UCSD-AML1 (cell line): ENCODE measurements around the gene MRTO4.
"Not testable (repeated sequence)": the region's sequence is repeated elsewhere in the genome, so short reads cannot be mapped to it uniquely, and the experiment has no call there.

ENCODE experiments used
- DNase-seq: peaks from one replicate; lab custom pipeline; 2025; ENCODE audit not compliant: unreplicated experiment; lab: John Stamatoyannopoulos, UW

The MRTO4 gene

DNA sequence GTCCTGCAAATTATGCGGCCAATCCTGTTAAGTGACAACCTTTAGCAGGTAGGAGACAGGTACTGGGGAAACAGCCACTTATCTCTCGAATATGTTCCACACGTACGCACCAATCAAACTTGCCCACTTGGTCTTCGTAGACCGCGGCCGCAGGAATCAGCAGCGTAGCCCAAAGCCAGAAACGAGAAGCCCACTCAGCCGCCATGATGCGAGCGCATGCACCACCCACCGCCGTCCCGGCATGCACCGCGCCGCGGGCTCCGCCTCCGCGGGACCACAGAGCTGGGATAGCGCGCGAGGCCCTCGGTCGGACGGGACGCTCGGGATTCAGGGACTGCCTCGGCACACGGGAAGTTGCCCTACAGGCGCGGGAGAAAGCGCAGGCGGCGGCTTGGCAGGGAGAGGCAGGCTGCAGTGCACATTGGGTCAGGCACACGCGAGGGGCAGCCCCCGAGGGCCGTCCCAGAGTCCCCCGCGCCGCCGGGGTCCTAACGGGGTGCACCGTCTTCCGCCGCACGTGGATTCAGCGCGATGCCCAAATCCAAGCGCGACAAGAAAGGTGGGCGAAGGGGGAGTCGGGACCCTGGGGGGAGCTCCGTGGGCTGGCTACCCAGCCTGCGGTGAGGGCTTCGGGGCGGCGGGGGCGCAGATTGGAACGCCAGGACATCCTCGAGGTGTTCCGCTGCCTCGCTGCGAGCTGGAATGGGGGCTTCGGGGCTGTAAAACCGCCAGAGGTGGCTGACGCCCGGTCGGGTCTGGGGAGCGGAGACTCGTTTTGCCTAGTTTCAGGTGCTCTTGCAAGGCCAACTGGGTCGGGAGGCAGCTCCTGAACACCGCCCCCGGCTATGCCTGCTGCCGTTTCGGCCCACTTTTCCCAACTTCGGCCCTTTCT lies at the start of gene MRTO4, which contains the start of gene EMC1:
Gene MRTO4 (plus strand): TSS at position 501 of the 892 bp plus-strand sequence. CDS start 31 bp downstream, at position 532.
Gene EMC1 (minus strand): TSS at position 220 of the 892 bp plus-strand sequence. CDS start 15 bp downstream, at position 205.
- peak; percentile 89 for DNase-seq

DNA sequence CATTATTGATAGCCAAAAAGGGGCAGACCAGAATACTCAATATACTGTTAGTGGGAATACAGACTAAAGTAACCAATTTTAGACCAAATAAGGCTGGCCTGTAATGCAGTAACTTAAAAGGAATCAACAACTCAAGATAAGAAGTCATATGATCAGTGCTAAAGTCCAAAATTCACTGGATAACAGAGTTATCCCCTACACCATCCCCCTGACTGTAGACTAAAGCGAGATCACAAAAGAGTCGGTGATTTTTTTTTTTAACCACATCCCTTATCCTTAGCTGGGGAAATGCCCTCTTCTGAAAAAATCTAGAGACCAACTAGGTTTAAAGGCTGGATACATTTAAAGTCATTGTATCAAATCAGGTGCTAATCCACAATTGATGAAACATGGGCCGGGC lies 49.2 kb upstream of the MRTO4 start:
- DNase-seq: no peak

DNA sequence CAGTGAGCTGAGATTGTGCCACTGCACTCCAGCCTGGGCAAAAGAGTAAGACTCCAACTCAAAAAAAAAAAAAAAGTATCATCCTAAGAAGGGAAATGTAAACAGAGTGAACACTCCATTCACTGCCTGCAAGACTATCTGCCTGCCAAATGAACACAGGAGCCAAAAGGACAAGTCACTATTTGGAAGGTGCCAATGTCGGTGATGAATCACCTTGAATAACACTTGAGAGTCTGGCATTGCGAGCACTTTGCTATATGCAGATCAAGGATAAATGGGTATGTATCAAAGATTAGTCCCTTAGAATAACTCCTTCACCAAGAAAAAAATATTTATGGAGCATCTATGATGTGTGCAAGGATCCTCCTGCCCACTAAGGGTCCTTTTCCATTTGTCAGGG lies 48.2 kb upstream of the MRTO4 start:
- no peak for DNase-seq

DNA sequence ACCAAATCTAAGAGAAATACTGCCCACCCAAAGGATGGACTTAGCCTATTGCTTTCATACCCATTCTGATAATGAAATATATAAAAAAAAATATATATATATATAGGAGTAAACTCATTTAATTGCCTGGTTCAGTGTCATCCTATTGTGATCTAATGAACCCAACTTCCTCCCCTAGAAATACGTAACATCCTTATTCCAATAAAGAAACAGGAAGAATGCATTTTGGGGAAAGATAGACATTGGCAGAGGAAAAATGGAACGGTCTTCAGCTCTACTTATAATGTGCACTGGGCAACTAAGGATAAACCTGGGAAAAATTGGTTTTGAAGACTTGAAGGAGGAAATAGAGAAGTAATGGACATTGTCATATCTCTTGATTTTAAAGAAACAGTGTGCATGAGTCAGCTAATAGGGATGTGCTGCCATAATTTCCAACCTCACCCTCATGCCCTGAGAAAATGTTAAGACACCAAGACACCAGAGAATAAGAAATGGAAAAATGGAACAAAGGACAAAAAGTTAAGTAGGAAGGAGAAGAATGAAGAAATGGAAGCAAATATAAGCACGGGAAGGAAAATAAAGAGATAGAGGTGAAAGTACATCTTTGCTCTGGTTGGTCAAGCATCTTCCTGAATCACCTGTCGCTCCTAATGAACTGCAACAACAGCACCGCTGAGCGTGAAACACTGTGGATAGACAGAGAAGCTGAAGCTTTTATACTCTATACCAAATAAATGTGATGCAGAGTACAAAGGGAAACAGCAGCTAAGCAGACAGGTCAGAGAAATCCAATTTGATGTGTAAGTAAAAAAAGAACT lies 46.9 kb upstream of the MRTO4 start:
- no peak for DNase-seq

DNA sequence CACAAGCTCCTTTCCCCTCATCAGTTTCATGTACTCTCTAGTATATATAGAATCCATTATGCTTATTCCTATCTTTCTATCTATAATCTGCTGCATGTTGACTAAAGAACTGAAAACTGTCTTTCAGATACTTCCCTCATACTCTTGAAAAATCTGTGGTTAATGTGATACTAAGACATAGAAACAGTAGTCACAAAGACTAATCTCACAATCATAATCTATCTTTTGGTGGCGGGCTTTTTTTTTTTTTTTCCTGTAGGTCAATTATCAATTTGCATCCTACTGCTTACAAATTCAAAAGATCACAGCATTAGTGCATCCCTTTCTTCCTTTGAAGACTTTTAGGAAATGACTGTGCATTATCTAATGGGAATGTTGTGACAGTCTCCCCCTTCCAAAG lies 46.2 kb upstream of the MRTO4 start:
- DNase-seq: no peak

DNA sequence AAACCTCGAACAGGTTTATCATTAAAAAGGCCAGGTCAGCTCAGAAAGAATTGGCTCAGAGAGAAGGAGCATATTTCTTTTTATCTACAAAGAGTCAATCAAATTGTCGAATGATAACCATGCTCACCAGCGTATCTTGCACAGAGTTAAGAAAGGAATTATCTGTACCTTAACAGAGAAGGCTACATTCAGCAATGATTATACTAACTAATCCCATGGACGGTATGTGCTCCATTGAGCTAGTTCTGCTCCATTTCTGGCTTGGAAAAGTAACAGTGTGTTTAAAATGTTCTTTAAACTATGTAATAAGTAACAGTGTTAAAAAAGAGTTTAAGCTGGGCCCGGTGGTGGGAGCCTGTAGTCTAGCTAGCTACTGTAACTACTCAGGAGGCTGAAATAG lies 45.8 kb upstream of the MRTO4 start:
- DNase-seq: no peak

DNA sequence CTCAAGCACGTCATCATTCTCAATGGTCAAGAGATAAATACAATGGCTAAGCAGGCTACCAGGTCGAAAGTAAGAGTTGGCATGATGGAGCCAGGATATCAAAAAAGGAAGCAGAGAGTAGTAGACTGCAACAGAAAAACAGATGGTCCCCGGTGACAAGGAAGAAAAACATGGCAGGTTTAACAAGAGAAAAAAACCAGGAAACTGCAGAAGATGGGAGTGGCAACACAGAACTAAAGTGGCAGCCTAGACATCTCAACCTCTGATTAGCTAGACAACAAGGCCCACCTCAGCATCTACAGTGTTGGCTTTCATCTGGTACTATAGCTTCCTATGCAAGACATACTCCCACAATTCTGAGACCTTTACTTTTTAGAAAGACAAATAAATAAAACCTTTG lies 44.7 kb upstream of the MRTO4 start:
- DNase-seq: no peak

DNA sequence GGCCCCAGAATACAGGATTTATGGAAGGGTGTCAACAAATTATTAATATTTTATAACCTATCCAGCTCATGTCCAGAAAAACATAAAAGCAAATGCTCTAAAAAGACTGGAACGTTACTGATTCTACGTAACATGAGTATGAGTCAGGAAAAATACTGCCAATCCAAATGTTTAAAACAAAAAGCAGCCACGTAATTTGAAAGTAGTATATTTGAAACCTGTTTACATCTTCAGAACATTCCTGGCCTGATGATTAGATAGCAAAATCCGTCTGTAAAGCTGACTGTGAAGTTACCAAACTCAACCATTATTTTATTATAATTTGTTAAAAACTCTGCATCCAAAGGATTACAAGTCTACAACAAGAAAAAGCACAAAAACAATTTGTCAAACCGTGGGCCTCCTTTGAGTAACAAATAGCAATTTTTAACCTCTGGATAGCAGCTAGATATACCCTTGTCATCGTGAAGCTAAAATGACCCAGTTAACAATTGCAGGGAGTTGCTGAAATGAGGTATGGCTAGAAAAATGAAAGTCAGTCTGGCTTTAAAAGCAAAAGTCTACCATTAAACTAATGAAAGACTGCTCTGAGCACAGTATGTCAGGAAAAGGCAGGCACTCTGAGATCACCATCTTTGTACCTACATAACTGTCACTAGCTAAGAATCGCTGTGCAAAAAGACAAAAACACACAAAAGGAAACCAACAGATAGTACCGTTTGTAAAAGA lies 42.7 kb upstream of the MRTO4 start:
- DNase-seq: no peak

DNA sequence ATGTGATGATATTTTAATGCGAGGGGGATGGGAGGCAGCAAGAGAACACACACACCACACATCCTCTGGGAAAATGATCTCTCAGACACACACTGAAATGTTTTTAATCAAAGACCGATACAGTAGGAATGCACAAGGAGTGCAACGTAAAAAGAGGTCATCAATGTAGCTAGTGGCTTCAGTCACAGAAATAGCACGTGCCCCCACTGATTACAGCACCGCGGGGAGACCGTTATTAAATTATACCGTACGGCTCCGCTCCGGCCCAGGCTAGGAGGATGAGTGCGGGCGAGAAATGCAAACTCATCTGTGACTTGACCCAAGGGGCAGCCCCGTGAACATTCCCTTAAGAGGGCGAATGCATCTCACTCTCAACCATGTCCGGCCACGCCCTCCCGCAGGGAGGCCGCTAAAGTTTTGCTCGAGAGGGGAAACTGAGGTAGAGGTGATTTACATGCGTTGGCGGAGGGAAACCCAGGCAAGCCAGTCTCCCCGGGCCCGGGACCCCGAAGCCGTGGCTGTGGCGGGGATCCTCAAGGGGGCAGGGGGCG lies 42.1 kb upstream of the MRTO4 start:
- peak; percentile 73 for DNase-seq

DNA sequence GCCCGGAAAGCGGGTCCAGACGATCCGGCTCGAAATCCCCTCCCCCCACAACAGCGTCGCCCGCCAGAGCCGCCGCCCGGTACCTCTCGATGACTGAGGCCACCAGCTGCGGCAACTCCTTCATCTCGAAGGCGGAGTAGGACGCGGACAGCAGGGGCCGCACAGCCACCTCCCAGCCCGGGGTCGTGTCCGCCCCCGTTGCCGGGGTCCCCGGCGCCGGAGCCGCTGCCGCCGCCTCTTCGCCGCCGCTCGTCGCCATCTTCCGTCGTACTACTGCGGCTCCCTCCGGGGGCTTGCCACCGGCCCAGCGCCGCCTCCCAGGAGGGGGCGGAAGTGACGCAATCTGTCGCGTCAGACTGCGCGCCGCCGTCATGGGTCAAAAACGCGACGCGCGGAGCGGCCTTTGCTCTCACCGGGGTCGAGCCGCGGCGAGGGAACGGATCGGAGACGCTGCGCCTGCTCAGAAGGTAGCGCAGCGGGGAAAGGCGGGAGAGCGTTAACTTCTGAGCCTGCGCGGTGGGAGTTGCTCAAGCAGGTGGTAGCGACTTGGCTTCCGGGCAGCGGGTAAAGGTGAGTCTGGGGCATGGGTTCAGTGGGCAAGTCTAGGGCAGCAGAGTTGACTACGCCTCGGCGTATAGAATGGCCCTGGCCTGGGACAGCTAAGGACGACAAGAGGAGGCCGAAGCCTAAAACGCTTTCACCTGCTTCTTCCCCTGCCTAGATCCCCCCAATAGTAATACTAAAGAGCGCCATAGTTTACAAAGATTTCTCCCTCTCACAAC lies 41.4 kb upstream of the MRTO4 start, which contains the start of gene UBR4:
Gene UBR4 (minus strand): TSS at position 277 of the 782 bp plus-strand sequence. CDS start 18 bp downstream, at position 259.
- peak; percentile 95 for DNase-seq

DNA sequence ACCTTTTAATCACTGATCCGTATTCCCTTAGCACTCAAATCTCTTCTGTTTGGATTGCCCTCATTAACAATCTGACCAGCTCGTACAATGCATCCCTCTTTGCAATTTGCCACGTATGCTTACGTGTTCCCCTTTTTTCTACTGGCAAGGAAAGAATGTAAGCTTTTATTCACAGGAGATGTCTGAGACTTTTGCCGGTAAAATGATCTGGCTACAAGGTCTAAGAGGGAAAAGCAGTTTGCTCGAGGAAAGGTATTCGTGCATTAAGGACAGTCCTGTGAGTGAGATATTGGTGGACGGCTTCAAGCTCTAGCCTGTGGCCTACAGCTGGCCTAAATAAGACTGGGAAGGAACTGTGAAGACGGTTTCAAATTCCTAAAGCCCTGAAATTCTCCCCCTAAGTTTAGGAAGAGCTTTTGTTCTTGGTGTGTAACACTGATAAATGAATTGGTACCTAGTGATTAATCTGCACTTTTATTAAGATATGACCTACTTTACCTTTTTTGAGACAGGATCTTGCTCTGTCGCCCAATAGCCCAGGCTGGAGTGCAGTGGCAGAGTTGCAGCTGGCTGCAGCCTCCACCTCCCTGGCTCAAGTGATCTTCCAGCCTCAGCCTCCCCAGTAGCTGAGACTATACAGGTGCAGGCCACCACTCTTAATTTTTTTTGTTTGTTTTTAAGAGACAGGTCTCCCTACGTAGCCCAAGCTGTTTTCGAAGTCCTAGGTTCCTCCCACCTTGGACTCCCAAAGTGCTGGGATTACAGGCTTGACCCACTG lies 40.6 kb upstream of the MRTO4 start:
- no peak for DNase-seq

DNA sequence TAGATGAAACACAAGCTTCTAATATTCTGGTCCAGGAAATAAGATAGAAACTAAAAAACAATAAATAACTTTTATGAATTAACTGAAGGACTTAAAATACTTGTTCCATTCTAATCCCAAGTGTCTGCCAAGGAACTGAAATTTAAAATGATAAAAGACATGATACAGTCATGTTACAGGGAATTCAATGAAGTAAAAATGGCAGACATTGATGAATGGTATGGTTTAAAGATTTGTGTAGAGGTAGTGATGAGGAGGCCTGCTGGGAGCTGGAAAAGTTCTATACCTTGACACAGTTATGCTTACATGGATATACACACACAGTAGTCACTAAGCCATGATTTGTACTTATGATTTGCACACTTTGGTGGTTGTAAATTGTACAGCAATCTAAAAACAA lies 39.4 kb upstream of the MRTO4 start:
- DNase-seq: no peak

DNA sequence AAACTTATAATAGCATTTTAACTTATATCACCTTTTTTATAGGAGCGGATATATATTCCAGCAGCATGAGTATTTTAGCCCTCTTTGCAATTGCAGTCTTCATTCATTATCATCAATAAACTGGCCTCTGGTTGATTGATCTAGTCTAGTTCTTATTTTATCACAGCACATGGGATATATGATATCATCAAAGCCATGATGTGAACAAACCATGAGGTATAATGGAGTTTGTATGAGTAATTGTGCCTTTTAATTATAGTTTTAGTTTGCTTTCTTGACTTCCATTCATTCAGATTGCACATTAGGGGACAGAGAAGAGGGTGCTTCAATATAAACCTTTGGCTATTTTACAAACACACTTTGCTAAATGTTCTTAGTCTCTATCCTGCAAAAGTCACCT lies 38.0 kb upstream of the MRTO4 start:
- no peak for DNase-seq

DNA sequence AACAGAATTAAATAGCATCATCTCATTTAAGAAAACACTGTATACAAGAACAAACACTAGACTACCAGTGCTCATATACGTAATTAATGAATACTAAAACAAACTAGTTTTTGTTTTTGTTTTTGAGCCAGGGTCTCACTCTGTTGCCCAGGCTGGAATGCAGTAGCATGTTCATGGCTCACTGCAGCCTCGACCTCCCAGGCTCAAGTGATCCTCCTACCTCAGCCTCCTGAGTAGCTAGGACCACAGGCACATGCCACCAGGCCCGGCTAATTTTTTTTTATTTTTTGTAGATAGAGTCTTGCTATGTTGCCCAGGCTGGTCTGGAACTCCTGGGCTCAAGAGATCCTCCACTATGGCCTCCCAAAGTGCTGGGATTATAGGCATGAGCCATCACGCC lies 35.0 kb upstream of the MRTO4 start:
- not testable (repeated sequence) for DNase-seq

DNA sequence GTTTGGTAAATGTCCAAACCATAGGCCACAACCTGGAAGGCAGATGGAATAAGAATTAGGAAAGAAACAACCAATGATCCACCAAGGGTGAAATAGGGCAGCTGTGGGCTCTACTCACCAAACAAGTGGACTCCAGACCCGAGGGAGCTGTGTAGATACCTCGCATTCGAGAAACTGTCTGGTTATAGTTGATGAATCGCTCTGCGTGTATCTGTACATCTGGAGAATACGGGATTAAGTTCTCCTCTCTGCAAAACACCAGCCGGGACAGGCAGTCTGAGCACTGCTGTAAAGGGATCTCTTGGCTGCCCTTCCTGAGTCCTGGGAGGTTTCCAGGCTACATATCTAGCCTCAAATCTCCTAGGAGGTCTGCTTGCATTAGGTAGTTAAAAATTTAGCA lies 32.2 kb upstream of the MRTO4 start:
- DNase-seq: no peak

DNA sequence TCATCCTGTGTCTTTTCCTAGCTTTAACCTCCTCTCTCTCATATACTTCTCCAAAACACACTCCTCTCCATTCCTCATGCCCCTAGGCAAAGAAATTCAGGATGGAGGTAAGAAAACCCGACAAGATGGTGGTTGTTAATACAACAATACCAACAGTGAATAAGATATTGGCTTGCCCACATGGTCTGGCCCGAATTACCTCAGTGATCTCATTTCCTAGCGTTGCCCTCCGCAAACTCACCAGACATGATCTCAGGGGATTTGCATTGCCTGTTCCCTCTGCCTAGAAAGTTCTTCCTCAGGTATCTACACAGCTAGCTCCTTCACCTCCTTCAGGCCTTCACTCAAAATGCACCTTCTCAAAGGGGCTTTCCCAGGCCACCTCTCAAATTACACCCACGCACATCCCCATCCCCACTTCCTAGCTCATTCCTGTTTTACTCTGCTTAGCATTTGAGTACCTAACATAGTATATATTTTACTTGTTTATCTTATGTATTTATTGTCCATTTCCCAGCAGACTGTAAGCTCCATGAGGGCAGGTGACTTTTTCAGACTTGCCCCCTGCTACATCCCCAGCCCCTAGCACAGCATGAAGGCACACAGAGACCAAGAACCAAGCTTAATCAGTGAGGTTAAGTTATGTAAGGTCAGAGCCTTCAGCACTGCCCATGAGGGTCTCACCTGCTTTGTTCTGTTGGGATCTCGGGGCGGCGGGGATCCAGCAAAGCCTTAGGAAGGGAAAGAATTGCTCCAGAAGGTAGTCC lies 31.3 kb upstream of the MRTO4 start:
- no peak for DNase-seq

DNA sequence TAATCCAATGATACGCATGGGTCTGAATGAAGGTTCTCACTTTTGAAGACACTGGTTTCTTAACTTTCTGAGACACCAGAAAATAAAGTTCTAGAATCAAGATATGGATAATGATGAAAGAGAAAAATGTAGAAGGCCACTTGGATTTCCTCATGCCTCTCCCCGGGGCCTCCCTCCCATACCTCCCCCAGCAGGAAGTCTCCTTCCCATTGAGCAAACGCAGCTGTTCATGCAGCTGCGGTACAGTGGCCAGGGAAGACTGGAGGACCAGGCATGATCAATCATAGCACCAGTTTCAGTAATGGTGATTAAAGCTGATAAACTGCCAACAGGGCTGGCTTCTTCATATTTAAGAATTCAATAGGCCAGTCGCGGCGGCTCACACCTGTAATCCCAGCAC lies 30.6 kb upstream of the MRTO4 start:
- no peak for DNase-seq

DNA sequence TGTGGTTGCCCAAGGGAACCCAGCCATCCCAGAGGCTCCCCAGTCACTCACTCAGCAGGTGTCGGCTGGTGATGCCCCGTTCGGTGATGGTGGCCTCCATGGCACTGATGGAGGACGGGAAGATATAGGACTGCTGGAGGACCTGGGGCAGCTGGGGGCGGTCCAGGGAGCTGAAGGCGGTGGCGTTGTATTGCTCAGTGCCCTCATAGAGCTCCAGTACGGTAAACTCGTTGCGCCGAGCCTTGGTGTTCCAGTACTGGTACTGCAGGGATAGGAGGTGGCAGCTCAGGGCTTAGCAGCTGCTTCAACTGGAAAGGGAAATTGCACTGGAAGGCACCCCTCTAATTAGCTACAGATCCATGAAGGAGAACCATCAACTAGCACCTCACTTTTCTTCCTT lies 29.0 kb upstream of the MRTO4 start:
- no peak for DNase-seq
